ENCODE data around the gene PPL. TPM values are rescaled to one million over a fixed set of nuclear protein-coding genes. Genes with fewer than 3 reads are reported as not detected.

The PPL gene
- total and polyA plus RNA-seq, 2 of the 13 experiments (the other 11 are each of a cell fraction or from before 2014, with no cell fraction given), result 5.7 to 6.6 TPM

DNA sequence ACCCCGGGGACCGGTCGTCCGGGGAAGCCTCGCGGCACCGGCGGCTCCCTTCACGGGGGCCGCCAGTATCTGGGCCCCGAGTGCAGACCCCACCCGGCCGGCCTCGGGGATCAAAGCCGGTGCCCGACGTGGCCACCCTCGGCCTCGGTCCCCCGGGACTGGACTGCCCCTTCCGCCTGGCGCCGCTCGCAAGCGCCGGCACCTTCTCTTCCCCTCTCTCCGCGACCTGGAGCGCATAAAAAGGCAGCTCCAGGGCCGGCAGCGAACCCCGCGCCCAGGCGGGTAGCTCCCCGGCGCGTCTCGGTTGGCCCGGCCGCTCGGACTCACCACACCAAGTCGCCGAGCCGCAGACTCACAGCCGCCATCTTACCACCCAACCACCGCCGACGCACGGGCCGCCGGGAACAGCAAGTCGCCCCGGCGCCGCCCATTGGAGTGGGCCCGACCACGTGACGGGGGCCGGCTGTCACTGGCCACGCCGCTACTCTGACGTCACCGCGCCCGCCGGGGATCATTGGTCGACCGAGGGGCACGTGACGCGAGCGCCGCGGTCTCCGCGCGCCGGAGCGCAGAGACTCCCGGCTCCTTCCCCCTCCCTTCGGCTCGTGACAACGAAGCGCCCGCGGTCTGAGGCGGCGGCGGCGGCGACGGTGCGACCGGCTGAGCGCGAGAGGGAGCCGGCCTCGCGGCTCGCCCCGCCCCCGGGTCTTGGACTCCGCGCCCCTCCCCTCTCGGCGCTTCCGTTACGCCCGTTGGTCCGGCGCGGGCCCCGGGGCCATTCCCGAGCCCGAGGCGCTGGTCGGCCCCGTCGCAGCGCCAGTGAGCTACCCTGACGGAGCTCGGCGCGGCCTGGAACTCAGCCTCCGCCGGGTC, 89.8 kb downstream of the PPL start, which contains the start of the genes GLYR1 and UBN1 (continued):
- TF ChIP-seq, protein P1, sequence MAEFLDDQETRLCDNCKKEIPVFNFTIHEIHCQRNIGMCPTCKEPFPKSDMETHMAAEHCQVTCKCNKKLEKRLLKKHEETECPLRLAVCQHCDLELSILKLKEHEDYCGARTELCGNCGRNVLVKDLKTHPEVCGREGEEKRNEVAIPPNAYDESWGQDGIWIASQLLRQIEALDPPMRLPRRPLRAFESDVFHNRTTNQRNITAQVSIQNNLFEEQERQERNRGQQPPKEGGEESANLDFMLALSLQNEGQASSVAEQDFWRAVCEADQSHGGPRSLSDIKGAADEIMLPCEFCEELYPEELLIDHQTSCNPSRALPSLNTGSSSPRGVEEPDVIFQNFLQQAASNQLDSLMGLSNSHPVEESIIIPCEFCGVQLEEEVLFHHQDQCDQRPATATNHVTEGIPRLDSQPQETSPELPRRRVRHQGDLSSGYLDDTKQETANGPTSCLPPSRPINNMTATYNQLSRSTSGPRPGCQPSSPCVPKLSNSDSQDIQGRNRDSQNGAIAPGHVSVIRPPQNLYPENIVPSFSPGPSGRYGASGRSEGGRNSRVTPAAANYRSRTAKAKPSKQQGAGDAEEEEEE (CRISPR knock-in tag; IDR thresholded peaks at IDR 0.05; ENCODE audit: borderline replicate concordance), result no peak
- TF ChIP-seq TP53 (CRISPR knock-in tag; conservative IDR thresholded peaks at IDR 0.05) (no peak; the same call in 1 of the 2 replicates), SYNCRIP (IDR thresholded peaks at IDR 0.05; ENCODE audit: insufficient read depth, low read depth, low read length) (no peak), ZNF839 (CRISPR knock-in tag; IDR thresholded peaks at IDR 0.05; ENCODE audit: borderline replicate concordance) (0 out of 2 replicates have a peak, but pooled peaks have one; percentile 15), ZNF619 (CRISPR knock-in tag; IDR thresholded peaks at IDR 0.05) (no peak), SMYD3 (CRISPR knock-in tag; IDR thresholded peaks at IDR 0.05) (no peak), PCBP2 (optimal IDR thresholded peaks at IDR 0.05; ENCODE audit: low read depth, low read length, poor library complexity, severe bottlenecking) (no peak), GPN1 (CRISPR knock-in tag; IDR thresholded peaks at IDR 0.05; ENCODE audit: borderline replicate concordance) (no peak), KAT7 (CRISPR knock-in tag; IDR thresholded peaks at IDR 0.05; ENCODE audit: borderline replicate concordance) (no peak; the same call in 1 of the 2 replicates), DR1 (CRISPR knock-in tag; IDR thresholded peaks at IDR 0.05) (peak; percentile 60), HMG20B (CRISPR knock-in tag; conservative IDR thresholded peaks at IDR 0.05) (no peak), ZNF781 (CRISPR knock-in tag; IDR thresholded peaks at IDR 0.05; ENCODE audit: borderline replicate concordance, not compliant biosample characterization) (no peak)
- TF ChIP-seq, protein P2, sequence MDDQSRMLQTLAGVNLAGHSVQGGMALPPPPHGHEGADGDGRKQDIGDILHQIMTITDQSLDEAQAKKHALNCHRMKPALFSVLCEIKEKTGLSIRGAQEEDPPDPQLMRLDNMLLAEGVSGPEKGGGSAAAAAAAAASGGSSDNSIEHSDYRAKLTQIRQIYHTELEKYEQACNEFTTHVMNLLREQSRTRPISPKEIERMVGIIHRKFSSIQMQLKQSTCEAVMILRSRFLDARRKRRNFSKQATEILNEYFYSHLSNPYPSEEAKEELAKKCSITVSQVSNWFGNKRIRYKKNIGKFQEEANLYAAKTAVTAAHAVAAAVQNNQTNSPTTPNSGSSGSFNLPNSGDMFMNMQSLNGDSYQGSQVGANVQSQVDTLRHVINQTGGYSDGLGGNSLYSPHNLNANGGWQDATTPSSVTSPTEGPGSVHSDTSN (CRISPR knock-in tag; IDR thresholded peaks at IDR 0.05; ENCODE audit: borderline replicate concordance), result no peak
- TF ChIP-seq, protein P3, sequence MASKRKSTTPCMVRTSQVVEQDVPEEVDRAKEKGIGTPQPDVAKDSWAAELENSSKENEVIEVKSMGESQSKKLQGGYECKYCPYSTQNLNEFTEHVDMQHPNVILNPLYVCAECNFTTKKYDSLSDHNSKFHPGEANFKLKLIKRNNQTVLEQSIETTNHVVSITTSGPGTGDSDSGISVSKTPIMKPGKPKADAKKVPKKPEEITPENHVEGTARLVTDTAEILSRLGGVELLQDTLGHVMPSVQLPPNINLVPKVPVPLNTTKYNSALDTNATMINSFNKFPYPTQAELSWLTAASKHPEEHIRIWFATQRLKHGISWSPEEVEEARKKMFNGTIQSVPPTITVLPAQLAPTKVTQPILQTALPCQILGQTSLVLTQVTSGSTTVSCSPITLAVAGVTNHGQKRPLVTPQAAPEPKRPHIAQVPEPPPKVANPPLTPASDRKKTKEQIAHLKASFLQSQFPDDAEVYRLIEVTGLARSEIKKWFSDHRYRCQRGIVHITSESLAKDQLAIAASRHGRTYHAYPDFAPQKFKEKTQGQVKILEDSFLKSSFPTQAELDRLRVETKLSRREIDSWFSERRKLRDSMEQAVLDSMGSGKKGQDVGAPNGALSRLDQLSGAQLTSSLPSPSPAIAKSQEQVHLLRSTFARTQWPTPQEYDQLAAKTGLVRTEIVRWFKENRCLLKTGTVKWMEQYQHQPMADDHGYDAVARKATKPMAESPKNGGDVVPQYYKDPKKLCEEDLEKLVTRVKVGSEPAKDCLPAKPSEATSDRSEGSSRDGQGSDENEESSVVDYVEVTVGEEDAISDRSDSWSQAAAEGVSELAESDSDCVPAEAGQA (IDR thresholded peaks at IDR 0.05; ENCODE audit: low read depth), result peak; percentile 56; the same call in 1 of the 2 replicates
- TF ChIP-seq, protein P3 (CRISPR knock-in tag; IDR thresholded peaks at IDR 0.05; ENCODE audit: borderline replicate concordance), result no peak; the same call in 1 of the 2 replicates
- TF ChIP-seq, protein P4, sequence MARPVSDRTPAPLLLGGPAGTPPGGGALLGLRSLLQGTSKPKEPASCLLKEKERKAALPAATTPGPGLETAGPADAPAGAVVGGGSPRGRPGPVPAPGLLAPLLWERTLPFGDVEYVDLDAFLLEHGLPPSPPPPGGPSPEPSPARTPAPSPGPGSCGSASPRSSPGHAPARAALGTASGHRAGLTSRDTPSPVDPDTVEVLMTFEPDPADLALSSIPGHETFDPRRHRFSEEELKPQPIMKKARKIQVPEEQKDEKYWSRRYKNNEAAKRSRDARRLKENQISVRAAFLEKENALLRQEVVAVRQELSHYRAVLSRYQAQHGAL (CRISPR knock-in tag; IDR thresholded peaks at IDR 0.05; ENCODE audit: not compliant biosample characterization), result peak; percentile 73
- TF ChIP-seq, protein P5, sequence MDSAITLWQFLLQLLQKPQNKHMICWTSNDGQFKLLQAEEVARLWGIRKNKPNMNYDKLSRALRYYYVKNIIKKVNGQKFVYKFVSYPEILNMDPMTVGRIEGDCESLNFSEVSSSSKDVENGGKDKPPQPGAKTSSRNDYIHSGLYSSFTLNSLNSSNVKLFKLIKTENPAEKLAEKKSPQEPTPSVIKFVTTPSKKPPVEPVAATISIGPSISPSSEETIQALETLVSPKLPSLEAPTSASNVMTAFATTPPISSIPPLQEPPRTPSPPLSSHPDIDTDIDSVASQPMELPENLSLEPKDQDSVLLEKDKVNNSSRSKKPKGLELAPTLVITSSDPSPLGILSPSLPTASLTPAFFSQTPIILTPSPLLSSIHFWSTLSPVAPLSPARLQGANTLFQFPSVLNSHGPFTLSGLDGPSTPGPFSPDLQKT (CRISPR knock-in tag; IDR thresholded peaks at IDR 0.05; ENCODE audit: borderline replicate concordance), result no peak

Data from HepG2 (cell line).